HepG2 (cell line): ENCODE results near the gene OXSM. TPM values are rescaled to one million over a fixed set of nuclear protein-coding genes. Genes with fewer than 3 reads are reported as not detected.
A peak's percentile ranks its signal among the peaks of the same experiment; 100 is the strongest.

Experiments
- BORCS8-MEF2B ChIP-seq: sonication (generic); formaldehyde crosslinking; IDR thresholded peaks from 2 replicates; pipeline ENCODE4 v1.8.0; 2022; ENCODE audit warnings: mild to moderate bottlenecking, missing genetic modification reagents
- CENPX ChIP-seq: sonication (generic); formaldehyde crosslinking; IDR thresholded peaks from 2 replicates; pipeline ENCODE4 v1.9.0; 2021; ENCODE audit warnings: mild to moderate bottlenecking, missing genetic modification reagents, moderate library complexity
- GABPA ChIP-seq, 2 experiments: IDR thresholded peaks; 2 replicates each; pipeline ENCODE4 v1.6.1; 2011 to 2016; ENCODE audit warnings: low read depth in 2 of 2, low read length in 1 of 2, missing biosample characterization in 1 of 2, missing genetic modification characterization in 1 of 2
- ISX ChIP-seq: sonication (generic); formaldehyde crosslinking; conservative IDR thresholded peaks from 2 replicates; pipeline ENCODE4 v1.5.0; 2020; ENCODE audit warnings: missing genetic modification reagents
- NFRKB ChIP-seq: fragments of 450-650 bp; IDR thresholded peaks from 2 replicates; pipeline ENCODE4 v1.6.1; 2017
- RAD21 ChIP-seq: fragments of 450-650 bp; formaldehyde crosslinking; IDR thresholded peaks from 2 replicates; pipeline ENCODE4 v1.5.0; 2020; ENCODE audit warnings: mild to moderate bottlenecking
- RAD51 ChIP-seq: fragments of 450-650 bp; IDR thresholded peaks from 2 replicates; pipeline ENCODE4 v1.6.1; 2016; ENCODE audit warnings: borderline replicate concordance
- SALL1 ChIP-seq: sonication (generic); formaldehyde crosslinking; IDR thresholded peaks from 2 replicates; pipeline ENCODE4 v1.8.0; 2022; ENCODE audit warnings: mild to moderate bottlenecking, missing genetic modification reagents
- SP5 ChIP-seq: IDR thresholded peaks from 2 replicates; pipeline ENCODE4 v1.6.1; 2016; ENCODE audit warnings: low read depth, borderline replicate concordance
- TCF12 ChIP-seq, 2 experiments: fragments of 450-650 bp in 1 of 2; sonication (generic) in 1 of 2; formaldehyde crosslinking in 1 of 2; IDR thresholded peaks; 2 replicates each; pipeline versions ENCODE4 v1.6.1 to v1.8.0; 2017 to 2022; ENCODE audit warnings: antibody characterized with exemption in 1 of 2, mild to moderate bottlenecking in 1 of 2, missing genetic modification reagents in 1 of 2, moderate library complexity in 1 of 2
- TCF7L2 ChIP-seq: IDR thresholded peaks from 2 replicates; pipeline ENCODE4 v1.6.1; 2011; ENCODE audit warnings: mild to moderate bottlenecking, low read depth, low read length, moderate library complexity
- ZNF251 ChIP-seq: sonication (generic); formaldehyde crosslinking; IDR thresholded peaks from 2 replicates; pipeline ENCODE4 v1.9.0; 2021; ENCODE audit warnings: mild to moderate bottlenecking, missing genetic modification reagents
- ZNF296 ChIP-seq: sonication (generic); formaldehyde crosslinking; conservative IDR thresholded peaks from 2 replicates; pipeline ENCODE4 v1.5.0; 2020; ENCODE audit warnings: mild to moderate bottlenecking, missing genetic modification reagents
- polyA plus RNA-seq, 8 experiments: library from polyadenylated mRNA; depleted of rRNA in 3 of 8; stranded (reverse) in 7 of 8; unstranded in 1 of 8; fragments of >200 nt; fragmentation: Illumina TruSeq in 4 of 8; extraction: Trizol in 4 of 8; gene quantifications; 2 replicates each; pipeline versions ENCODE4 v1.2.1 to v1.2.3, GENCODE V29; 2011 to 2016; ENCODE audit warnings: low read depth in 4 of 8, missing spikeins in 1 of 8, mixed read lengths in 1 of 8; ENCODE audit not compliant: insufficient read depth in 1 of 8
- total RNA-seq, 5 experiments: library from RNA; depleted of rRNA; stranded (reverse); fragments of >200 nt; fragmentation: Illumina TruSeq; extraction: Trizol; gene quantifications; 2 replicates each; pipeline ENCODE4 v1.2.3, GENCODE V29; 2016; ENCODE audit warnings: low read depth in 1 of 5
- TF ChIP-seq, protein P1 (sequence below): sonication (generic); formaldehyde crosslinking; IDR thresholded peaks from 2 replicates; pipeline ENCODE4 v1.4.0; 2020; ENCODE audit warnings: missing genetic modification reagents
- TF ChIP-seq, protein P2 (sequence below): sonication (generic); formaldehyde crosslinking; IDR thresholded peaks from 2 replicates; pipeline ENCODE4 v1.8.0; 2022; ENCODE audit warnings: mild to moderate bottlenecking, missing genetic modification reagents
- TF ChIP-seq, protein P3 (sequence below): sonication (generic); formaldehyde crosslinking; IDR thresholded peaks from 2 replicates; pipeline ENCODE4 v1.5.0; 2020; ENCODE audit warnings: missing genetic modification reagents
- TF ChIP-seq, protein P4 (sequence below), 2 experiments: sonication (generic) in 1 of 2; formaldehyde crosslinking in 1 of 2; IDR thresholded peaks; 2 replicates each; pipeline versions ENCODE4 v1.5.1 to v1.6.1; 2011 to 2020; ENCODE audit warnings: borderline replicate concordance in 1 of 2, low read depth in 1 of 2, low read length in 1 of 2, mild to moderate bottlenecking in 1 of 2, missing genetic modification reagents in 1 of 2, moderate library complexity in 1 of 2

OXSM gene
- total and polyA plus RNA-seq, 2 of the 13 experiments (the other 11 are each of a cell fraction or from before 2014, with no cell fraction given) = 18.2 to 34.4 TPM

DNA sequence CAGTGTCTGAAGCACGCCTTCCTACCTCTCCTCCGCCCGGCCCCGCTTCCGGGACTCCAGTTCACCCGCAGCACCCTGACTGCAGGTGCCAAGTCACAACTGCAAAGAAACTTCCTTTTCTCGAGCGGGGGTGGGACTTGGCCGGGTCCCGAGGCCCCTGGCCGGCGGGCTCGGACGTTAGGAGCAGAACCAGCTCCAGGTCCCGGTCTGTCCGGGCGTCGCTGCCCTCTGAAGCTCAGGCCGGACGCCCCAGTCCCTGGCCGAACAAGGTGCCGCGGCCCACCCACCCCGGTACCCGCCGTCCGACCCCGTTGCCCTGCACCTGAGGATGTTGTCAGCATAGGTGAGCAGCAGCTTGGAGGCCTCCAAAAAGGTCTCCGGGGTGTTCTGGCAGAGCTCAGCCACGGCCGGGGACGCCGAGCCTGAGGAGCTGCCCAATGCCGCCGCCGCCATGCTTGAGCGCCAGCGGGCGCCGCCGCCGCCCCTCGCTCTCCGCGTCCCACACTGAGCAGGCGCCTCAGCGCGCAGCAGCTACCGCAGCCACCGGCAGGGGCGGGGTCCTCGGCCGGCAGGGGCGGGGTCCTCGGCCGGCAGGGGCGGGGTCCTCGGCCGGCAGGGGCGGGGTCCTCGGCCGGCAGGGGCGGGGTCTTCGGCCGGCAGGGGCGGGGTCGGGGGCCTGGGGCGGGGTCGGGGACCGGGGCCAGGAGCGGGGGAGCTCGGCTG lies 6.8 kb upstream of the OXSM start, which contains the start of gene NGLY1 (continued):
- TF ChIP-seq, protein P1, sequence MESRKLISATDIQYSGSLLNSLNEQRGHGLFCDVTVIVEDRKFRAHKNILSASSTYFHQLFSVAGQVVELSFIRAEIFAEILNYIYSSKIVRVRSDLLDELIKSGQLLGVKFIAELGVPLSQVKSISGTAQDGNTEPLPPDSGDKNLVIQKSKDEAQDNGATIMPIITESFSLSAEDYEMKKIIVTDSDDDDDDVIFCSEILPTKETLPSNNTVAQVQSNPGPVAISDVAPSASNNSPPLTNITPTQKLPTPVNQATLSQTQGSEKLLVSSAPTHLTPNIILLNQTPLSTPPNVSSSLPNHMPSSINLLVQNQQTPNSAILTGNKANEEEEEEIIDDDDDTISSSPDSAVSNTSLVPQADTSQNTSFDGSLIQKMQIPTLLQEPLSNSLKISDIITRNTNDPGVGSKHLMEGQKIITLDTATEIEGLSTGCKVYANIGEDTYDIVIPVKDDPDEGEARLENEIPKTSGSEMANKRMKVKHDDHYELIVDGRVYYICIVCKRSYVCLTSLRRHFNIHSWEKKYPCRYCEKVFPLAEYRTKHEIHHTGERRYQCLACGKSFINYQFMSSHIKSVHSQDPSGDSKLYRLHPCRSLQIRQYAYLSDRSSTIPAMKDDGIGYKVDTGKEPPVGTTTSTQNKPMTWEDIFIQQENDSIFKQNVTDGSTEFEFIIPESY (CRISPR knock-in tag) = no peak
- TF ChIP-seq NFRKB (no peak), TCF7L2 (no peak), ISX (CRISPR knock-in tag) (0 out of 2 replicates have a peak, but pooled peaks have one; percentile 45), BORCS8-MEF2B (CRISPR knock-in tag) (peak; percentile 71; the same call in 1 of the 2 replicates), SALL1 (peak; percentile 47), CENPX (CRISPR knock-in tag) (no peak), TCF12 (IDR thresholded peaks at IDR 0.05) (no peak), TCF12 (CRISPR knock-in tag; IDR thresholded peaks at IDR 0.05) (no peak), ZNF251 (no peak), RAD51 (no peak), ZNF296 (CRISPR knock-in tag) (no peak), GABPA (IDR thresholded peaks at IDR 0.05; ENCODE audit: low read depth, low read length) (no peak), GABPA (CRISPR knock-in tag; IDR thresholded peaks at IDR 0.05; ENCODE audit: low read depth) (no peak), RAD21 (CRISPR knock-in tag) (no peak), SP5 (no peak)
- TF ChIP-seq, protein P2, sequence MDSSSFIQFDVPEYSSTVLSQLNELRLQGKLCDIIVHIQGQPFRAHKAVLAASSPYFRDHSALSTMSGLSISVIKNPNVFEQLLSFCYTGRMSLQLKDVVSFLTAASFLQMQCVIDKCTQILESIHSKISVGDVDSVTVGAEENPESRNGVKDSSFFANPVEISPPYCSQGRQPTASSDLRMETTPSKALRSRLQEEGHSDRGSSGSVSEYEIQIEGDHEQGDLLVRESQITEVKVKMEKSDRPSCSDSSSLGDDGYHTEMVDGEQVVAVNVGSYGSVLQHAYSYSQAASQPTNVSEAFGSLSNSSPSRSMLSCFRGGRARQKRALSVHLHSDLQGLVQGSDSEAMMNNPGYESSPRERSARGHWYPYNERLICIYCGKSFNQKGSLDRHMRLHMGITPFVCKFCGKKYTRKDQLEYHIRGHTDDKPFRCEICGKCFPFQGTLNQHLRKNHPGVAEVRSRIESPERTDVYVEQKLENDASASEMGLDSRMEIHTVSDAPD (CRISPR knock-in tag) = no peak
- TF ChIP-seq, protein P3, sequence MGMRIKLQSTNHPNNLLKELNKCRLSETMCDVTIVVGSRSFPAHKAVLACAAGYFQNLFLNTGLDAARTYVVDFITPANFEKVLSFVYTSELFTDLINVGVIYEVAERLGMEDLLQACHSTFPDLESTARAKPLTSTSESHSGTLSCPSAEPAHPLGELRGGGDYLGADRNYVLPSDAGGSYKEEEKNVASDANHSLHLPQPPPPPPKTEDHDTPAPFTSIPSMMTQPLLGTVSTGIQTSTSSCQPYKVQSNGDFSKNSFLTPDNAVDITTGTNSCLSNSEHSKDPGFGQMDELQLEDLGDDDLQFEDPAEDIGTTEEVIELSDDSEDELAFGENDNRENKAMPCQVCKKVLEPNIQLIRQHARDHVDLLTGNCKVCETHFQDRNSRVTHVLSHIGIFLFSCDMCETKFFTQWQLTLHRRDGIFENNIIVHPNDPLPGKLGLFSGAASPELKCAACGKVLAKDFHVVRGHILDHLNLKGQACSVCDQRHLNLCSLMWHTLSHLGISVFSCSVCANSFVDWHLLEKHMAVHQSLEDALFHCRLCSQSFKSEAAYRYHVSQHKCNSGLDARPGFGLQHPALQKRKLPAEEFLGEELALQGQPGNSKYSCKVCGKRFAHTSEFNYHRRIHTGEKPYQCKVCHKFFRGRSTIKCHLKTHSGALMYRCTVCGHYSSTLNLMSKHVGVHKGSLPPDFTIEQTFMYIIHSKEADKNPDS = no peak
- TF ChIP-seq, protein P4, sequence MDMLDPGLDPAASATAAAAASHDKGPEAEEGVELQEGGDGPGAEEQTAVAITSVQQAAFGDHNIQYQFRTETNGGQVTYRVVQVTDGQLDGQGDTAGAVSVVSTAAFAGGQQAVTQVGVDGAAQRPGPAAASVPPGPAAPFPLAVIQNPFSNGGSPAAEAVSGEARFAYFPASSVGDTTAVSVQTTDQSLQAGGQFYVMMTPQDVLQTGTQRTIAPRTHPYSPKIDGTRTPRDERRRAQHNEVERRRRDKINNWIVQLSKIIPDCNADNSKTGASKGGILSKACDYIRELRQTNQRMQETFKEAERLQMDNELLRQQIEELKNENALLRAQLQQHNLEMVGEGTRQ (IDR thresholded peaks at IDR 0.05; ENCODE audit: low read depth, low read length) = no peak
- TF ChIP-seq, protein P4 (CRISPR knock-in tag; IDR thresholded peaks at IDR 0.05; ENCODE audit: borderline replicate concordance) = no peak
